DOHH2 (cell line): ENCODE measurements around the gene SIPA1L2.

Experiments used
- CTCF ChIP-seq: fragments of 200-600 bp; sonication (generic); IDR thresholded peaks from one replicate; pipeline ENCODE4 v1.5.1; 2014; ENCODE audit warnings: antibody characterized with exemption, mild to moderate bottlenecking, low read depth, low read length; ENCODE audit not compliant: poor library complexity, severe bottlenecking
- EZH2phosphoT487 ChIP-seq: fragments of 200-600 bp; sonication (generic); IDR thresholded peaks from 2 replicates; pipeline ENCODE4 v1.6.1; 2017; ENCODE audit warnings: borderline replicate concordance, mild to moderate bottlenecking, antibody characterized with exemption, low read length, moderate library complexity, mixed read lengths

GRCh38 chr1:232611834-232612233 lies 18.1 kb downstream of the SIPA1L2 start:
- TF ChIP-seq CTCF (no peak), EZH2phosphoT487 (no peak)
